GM04503 (cell line): ENCODE measurements around the gene DTYMK.

Experiments
- DNase-seq: peaks from one replicate; pipeline ENCODE4 v3.0.0-alpha.2; 2012; ENCODE audit warnings: low read depth

The DTYMK gene

GRCh38 chr2:241706537-241706936, 19.9 kb upstream of the DTYMK start:
- DNase-seq = no peak

GRCh38 chr2:241703032-241703604, 16.5 kb upstream of the DTYMK start:
- no peak for DNase-seq

DNA sequence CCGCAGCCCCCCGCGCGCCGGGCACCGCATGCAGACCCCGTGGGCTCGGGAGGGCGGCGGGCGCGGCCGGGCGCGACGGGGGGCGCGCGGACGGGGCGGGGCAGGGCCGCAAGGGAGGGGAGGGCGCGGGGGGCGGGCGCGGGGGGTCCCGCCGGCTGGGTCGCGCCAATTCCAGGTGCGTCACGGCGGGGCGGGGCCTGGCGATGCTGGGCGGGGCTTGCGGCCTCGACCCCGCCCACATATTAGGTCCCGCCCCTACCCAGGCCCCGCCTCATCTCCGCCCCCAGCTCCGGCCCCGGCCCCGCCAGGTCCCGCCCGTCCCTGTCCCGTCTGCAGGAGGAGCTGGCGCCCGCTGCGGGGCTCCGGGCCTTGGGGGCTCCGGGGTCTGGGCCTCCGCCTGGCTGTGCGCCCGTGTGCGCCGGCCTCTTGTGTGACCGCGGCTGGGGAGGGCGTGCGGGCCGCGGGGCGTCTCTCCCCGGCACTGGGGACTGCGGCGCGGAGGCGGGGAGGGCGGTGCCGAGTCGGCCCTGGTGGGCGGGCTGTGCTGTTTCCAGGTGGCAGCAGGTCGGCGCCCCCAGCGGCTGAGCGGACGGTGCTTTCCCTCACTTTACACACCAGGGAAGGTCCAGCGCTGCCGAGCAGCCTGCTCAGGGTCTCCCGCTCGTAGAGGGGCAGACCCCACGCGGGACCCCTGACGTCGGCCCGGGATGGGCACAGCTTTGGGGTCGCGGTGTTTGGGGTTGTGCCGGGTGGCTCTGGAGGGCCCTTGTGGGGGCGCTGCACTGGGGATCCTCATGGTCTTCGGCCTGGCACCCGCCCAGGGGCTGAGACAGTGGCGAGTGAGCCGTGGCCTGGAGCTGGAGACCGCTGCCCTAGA, 15.8 kb upstream of the DTYMK start:
- no peak for DNase-seq

- DNase-seq = no peak
Observed at GRCh38 chr2:241701399-241702154, 15.0 kb upstream of the DTYMK start, which contains the start of gene ING5. ING5 (plus strand) TSS chr2:241702039; CDS start chr2:241702066, 27 bp downstream.

- no peak for DNase-seq
Observed at GRCh38 chr2:241701149-241701398, 14.5 kb upstream of the DTYMK start.

GRCh38 chr2:241695651-241696050, 9.0 kb upstream of the DTYMK start:
- no peak for DNase-seq

GRCh38 chr2:241692448-241692847, 5.8 kb upstream of the DTYMK start:
- DNase-seq = peak; percentile 68

DNA sequence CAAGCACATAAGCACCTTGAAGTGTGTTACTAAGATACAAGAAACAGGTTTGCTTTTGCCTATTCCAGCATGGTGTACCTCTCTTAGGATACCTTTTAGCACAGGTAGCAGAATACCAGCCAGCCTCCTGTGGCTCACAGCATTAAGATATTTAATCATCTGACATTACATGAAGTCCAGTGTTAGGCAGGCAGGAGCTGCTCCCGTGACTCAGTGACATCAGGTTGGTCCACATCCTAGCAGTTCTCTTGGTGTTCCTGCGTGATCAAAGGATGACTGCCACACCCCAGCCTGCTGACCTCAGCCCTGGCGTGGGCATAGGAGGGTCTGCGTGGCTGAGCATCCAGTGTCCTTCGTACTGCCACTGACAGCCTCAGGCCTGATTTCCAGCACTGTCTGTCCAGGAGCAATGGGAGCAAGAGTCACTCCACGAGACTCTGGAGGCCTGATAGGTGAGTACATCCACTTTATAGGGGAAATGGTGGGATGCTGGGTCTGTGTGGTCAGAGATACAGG, 3.6 kb upstream of the DTYMK start:
- DNase-seq = no peak

GRCh38 chr2:241689306-241689705, 2.7 kb upstream of the DTYMK start:
- no peak for DNase-seq

DNA sequence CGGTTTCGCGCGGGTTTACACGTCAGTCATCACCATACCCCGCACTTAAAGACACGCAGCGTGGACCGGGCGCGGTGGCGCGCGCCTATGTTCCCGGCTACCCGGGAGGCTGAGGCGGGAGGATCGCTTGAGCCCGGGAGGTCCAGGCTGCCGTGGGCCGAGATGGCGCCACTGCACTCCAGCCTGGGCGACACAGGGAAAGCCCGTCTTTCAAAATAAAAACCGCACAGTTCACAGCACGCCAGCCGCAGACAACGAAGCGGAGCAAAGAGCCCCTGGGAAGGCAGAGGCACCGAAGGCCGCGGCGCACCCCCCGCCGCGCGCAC, 328 bp downstream of the DTYMK start:
- DNase-seq = no peak

DNA sequence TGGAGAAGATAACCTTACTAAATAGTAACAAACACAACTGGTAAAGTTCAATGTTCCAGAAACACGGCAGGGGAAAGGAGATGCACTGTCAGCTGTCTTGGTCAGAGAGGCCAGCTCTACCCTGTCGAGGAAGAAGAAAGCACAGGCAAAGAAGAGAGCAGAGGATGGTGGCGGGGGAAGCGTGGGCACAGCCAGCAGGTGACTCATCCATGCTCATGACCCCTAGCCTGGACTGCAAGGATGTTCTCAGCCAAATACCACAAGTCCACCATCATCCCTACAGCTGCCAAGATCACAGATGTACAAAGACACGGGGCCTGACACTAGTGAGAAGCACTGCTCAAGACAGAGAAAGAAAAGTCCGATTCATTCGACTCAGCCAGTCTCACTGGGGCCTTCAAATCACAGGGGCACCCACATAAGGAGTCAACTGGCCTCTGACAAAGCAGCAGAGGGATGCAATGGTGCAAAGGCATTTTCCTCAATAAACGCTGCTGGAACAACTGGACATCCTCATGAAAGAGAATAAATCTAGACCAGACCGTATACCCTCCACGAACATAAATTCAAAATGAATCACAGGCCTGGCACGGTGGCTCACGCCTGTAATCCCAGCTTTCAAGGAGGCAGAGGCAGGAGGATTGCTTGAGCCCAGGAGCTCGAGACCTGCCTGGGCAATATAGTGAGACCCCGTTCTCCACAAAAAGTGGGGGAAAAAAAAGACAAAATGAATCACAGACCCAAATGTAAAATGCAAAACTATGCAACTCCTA, 5.6 kb downstream of the DTYMK start:
- DNase-seq = peak; percentile 94

GRCh38 chr2:241680044-241680443, 6.6 kb downstream of the DTYMK start:
- no peak for DNase-seq

GRCh38 chr2:241678784-241679540, 7.7 kb downstream of the DTYMK start:
- DNase-seq = no peak

GRCh38 chr2:241678307-241678706, 8.3 kb downstream of the DTYMK start:
- no peak for DNase-seq

DNA sequence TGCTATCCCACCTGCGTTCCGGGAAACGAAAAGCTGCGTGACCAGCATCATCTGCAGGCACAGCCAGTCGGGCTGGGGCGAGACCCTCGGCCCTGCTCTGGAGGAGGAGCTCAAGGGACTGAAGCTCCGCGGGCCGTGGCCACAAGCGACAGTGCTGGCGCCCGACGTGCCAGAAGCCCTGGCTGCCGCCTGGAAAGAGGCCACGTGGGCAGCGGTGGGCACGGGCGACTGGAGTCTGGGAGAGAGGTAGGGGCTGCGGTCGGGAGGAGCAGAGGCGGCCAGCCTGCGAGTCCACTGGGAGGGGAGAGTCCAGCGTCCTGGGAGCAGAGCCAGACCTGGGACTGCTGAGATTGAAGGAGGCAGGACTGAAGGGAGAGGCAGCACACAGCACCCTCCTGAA, 9.2 kb downstream of the DTYMK start:
- DNase-seq = no peak

- DNase-seq = no peak
Observed at GRCh38 chr2:241676665-241677064, 9.9 kb downstream of the DTYMK start.

DNA sequence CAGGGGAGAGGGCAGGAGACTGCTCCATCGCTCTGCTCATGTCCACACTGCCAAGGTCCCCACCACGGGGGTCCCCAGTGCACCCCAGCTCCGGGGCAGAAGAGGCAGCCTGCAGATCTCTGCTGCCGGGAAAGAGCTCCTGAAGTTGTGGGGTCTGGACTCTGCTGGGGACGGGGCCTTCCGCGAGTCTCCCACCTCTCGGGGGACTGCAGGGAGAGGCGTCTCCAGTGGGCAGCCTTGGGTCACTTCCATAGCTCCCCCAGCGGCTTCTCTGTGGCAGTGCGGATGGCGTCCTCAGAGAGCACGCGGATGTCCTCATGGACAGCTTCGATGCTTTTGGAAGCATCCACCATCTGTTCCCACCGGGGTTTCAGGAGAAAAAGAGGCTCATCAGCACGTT, 10.7 kb downstream of the DTYMK start:
- no peak for DNase-seq

- DNase-seq = no peak
Observed at GRCh38 chr2:241673797-241674725, 12.6 kb downstream of the DTYMK start.

DNA sequence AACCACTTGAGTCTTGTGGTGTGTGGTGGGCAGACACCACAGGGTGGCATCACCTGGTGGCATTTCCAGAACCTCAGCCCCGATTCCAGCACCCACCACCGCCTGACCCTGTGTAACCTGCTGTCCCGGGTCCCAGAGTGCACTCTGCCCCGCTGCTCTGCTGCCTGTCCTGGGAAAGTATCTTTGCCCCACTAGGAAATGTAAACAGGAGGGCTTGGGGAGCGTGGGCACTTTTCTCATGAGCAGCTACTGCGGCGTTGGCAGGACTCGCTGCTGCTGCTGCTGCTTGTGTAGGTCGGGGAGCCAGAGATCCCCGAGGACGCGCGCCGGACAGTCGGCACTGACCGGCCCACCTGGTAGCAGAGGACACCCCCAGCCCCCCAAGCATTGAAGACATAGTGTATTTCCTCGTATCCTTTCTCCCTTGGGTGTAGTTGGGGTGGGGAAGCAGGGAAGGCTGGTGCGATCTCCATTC, 13.4 kb downstream of the DTYMK start:
- DNase-seq = no peak
